Astrocyte (in vitro differentiated cells and primary cell): Measurements from ENCODE around the gene OTUD5. TPM values are rescaled to one million over a fixed set of nuclear protein-coding genes. Genes with fewer than 3 reads are reported as not detected.

Source experiments
- DNase-seq: peaks from one replicate; pipeline ENCODE4 v3.0.0-alpha.2; 2010; ENCODE audit warnings: low read depth
- FAIRE-seq: peaks from 2 replicates; lab custom pipeline; 2011; peaks lifted over from hg19 to GRCh38; lab: Jason Lieb, UNC
- H2AFZ ChIP-seq: 2 replicates; pipeline ENCODE4 v1.6.0; 2012; ENCODE audit warnings: low read depth, low read length, inconsistent platforms
- H3K27ac ChIP-seq: 2 replicates; pipeline ENCODE4 v1.5.1; 2011; ENCODE audit warnings: low read depth, low read length, inconsistent platforms
- H3K27me3 ChIP-seq: 2 replicates; pipeline ENCODE4 v1.6.0; 2011; ENCODE audit warnings: low read length, inconsistent platforms; ENCODE audit not compliant: insufficient read depth
- H3K36me3 ChIP-seq: 2 replicates; pipeline ENCODE4 v1.5.1; 2011; ENCODE audit warnings: low read length, inconsistent platforms; ENCODE audit not compliant: insufficient read depth
- H3K4me1 ChIP-seq: 2 replicates; pipeline ENCODE4 v1.5.1; 2011; ENCODE audit warnings: low read length, inconsistent platforms; ENCODE audit not compliant: insufficient read depth
- H3K4me2 ChIP-seq: 2 replicates; pipeline ENCODE4 v1.6.0; 2012; ENCODE audit warnings: low read length, inconsistent platforms
- H3K4me3 ChIP-seq: 2 replicates; pipeline ENCODE4 v1.5.1; 2011; ENCODE audit warnings: low read depth, mild to moderate bottlenecking, low read length, inconsistent platforms; ENCODE audit not compliant: insufficient read depth
- H3K79me2 ChIP-seq: 2 replicates; pipeline ENCODE4 v1.6.0; 2012; ENCODE audit warnings: mild to moderate bottlenecking, low read length, inconsistent platforms; ENCODE audit not compliant: insufficient read depth
- H3K9ac ChIP-seq: 2 replicates; pipeline ENCODE4 v1.6.0; 2012; ENCODE audit warnings: mild to moderate bottlenecking, low read length, inconsistent platforms
- H3K9me3 ChIP-seq: 2 replicates; pipeline ENCODE4 v1.5.1; 2012; ENCODE audit warnings: low read depth, mild to moderate bottlenecking, low read length, inconsistent platforms; ENCODE audit not compliant: insufficient read depth
- H4K20me1 ChIP-seq: 2 replicates; pipeline ENCODE4 v1.6.0; 2012; ENCODE audit warnings: low read length, inconsistent platforms; ENCODE audit not compliant: insufficient read depth
- H3K27ac Mint-ChIP-seq: one replicate; pipeline ENCODE4 v1.8.0; 2021; ENCODE audit warnings: mild to moderate bottlenecking, mixed read lengths; ENCODE audit not compliant: unreplicated experiment
- H3K27me3 Mint-ChIP-seq: one replicate; pipeline ENCODE4 v1.8.0; 2021; ENCODE audit warnings: low read depth, mixed read lengths; ENCODE audit not compliant: unreplicated experiment
- H3K36me3 Mint-ChIP-seq: one replicate; pipeline ENCODE4 v1.8.0; 2021; ENCODE audit warnings: low read depth, mixed read lengths; ENCODE audit not compliant: unreplicated experiment
- H3K4me1 Mint-ChIP-seq: one replicate; pipeline ENCODE4 v1.8.0; 2021; ENCODE audit warnings: low read depth, mixed read lengths; ENCODE audit not compliant: unreplicated experiment
- H3K4me3 Mint-ChIP-seq: one replicate; pipeline ENCODE4 v1.8.0; 2021; ENCODE audit warnings: mild to moderate bottlenecking, moderate library complexity, mixed read lengths; ENCODE audit not compliant: unreplicated experiment
- H3K9me3 Mint-ChIP-seq: one replicate; pipeline ENCODE4 v1.8.0; 2021; ENCODE audit warnings: mild to moderate bottlenecking, mixed read lengths; ENCODE audit not compliant: unreplicated experiment
- EZH2 ChIP-seq: IDR thresholded peaks from 2 replicates; pipeline ENCODE4 v1.6.1; 2012; ENCODE audit warnings: mild to moderate bottlenecking, low read length, inconsistent platforms; ENCODE audit not compliant: insufficient read depth
- total RNA-seq: library from RNA; stranded (reverse); gene quantifications from 2 replicates; pipeline ENCODE4 v1.2.1, GENCODE V29; 2021
- TF ChIP-seq, protein P1 (sequence below): IDR thresholded peaks from 2 replicates; pipeline ENCODE4 v1.5.1; 2011; ENCODE audit warnings: low read depth, mild to moderate bottlenecking, inconsistent platforms, low read length, moderate library complexity; ENCODE audit not compliant: insufficient read depth

OTUD5 gene
- total RNA-seq, 1 donor from 2014 or later = 56.1 TPM

- Histone ChIP-seq H3K4me1 (no peaks in the 10 kb centered on the region), H2AFZ (no peak overlapping the region), H3K27ac (no peak overlapping the region), H3K9ac (no peak overlapping the region), H3K4me3 (no peak overlapping the region), H4K20me1 (peaks cover 4% of the 10 kb centered on the region), H3K36me3 (peaks cover 3% of the 10 kb centered on the region), H3K4me2 (no peak overlapping the region), H3K79me2 (no peaks in the 10 kb centered on the region), H3K9me3 (no peaks in the 10 kb centered on the region), H3K27me3 (no peaks in the 10 kb centered on the region)
- FAIRE-seq = no peak
- Mint-ChIP-seq H3K27me3 (no peaks in the 10 kb centered on the region), H3K4me1 (no peaks in the 10 kb centered on the region), H3K27ac (no peak overlapping the region), H3K4me3 (no peak overlapping the region), H3K9me3 (no peaks in the 10 kb centered on the region), H3K36me3 (peaks cover 7% of the 10 kb centered on the region)
- DNase-seq = no peak
- TF ChIP-seq, protein P1, sequence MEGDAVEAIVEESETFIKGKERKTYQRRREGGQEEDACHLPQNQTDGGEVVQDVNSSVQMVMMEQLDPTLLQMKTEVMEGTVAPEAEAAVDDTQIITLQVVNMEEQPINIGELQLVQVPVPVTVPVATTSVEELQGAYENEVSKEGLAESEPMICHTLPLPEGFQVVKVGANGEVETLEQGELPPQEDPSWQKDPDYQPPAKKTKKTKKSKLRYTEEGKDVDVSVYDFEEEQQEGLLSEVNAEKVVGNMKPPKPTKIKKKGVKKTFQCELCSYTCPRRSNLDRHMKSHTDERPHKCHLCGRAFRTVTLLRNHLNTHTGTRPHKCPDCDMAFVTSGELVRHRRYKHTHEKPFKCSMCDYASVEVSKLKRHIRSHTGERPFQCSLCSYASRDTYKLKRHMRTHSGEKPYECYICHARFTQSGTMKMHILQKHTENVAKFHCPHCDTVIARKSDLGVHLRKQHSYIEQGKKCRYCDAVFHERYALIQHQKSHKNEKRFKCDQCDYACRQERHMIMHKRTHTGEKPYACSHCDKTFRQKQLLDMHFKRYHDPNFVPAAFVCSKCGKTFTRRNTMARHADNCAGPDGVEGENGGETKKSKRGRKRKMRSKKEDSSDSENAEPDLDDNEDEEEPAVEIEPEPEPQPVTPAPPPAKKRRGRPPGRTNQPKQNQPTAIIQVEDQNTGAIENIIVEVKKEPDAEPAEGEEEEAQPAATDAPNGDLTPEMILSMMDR = no peak
- no peak for TF ChIP-seq EZH2
Measured at GRCh38 chrX:48992341-48992740, 34.9 kb upstream of the OTUD5 start.

DNA sequence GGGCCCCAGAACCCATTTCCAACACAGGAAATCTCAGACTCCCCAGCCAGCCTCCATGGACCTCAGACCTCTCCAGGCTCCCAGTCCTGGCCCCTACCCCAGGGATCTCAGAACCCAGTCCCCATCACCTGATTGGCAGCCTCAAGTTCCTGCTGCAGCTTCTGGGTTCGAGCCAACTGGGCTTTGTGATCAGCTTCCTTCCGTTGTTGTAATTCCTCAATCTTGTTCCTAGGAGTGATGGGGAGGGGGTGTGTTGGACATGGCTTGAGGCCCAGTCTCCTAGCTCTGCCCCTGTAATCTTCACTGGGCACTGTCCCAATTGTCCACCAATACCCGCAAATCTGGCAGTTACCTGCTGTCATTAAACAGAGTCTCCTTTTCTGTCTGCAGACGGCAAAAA lies 32.1 kb upstream of the OTUD5 start:
- Mint-ChIP-seq H3K27ac (no peak overlapping the region), H3K36me3 (peaks cover 2% of the 10 kb centered on the region), H3K9me3 (no peaks in the 10 kb centered on the region), H3K27me3 (no peaks in the 10 kb centered on the region), H3K4me3 (no peak overlapping the region), H3K4me1 (no peaks in the 10 kb centered on the region)
- H3K79me2 ChIP-seq = no peaks in the 10 kb centered on the region
- H3K27me3 ChIP-seq = no peaks in the 10 kb centered on the region
- H2AFZ ChIP-seq = no peak overlapping the region
- peaks cover 6% of the 10 kb centered on the region for H3K36me3 ChIP-seq
- no peak for DNase-seq
- H3K4me1 ChIP-seq = no peaks in the 10 kb centered on the region
- FAIRE-seq = no peak
- no peak overlapping the region for H3K27ac ChIP-seq
- no peak for TF ChIP-seq EZH2
- TF ChIP-seq, protein P1 = no peak
- no peak overlapping the region for H3K4me2 ChIP-seq
- no peak overlapping the region for H3K9ac ChIP-seq
- no peak overlapping the region for H3K4me3 ChIP-seq
- no peaks in the 10 kb centered on the region for H4K20me1 ChIP-seq
- H3K9me3 ChIP-seq = no peaks in the 10 kb centered on the region

GRCh38 chrX:48983896-48984295 lies 26.5 kb upstream of the OTUD5 start:
- peaks cover 5% of the 10 kb centered on the region for H3K36me3 ChIP-seq
- H3K4me1 ChIP-seq = no peaks in the 10 kb centered on the region
- FAIRE-seq (peak; percentile 26), DNase-seq (no peak)
- no peak overlapping the region for H3K27ac ChIP-seq
- H3K79me2 ChIP-seq = no peaks in the 10 kb centered on the region
- no peaks in the 10 kb centered on the region for H3K27me3 ChIP-seq
- H3K4me3 ChIP-seq = no peak overlapping the region
- no peak overlapping the region for H3K9ac ChIP-seq
- no peak overlapping the region for H3K27ac Mint-ChIP-seq
- H3K4me3 Mint-ChIP-seq = no peak overlapping the region
- H4K20me1 ChIP-seq = no peaks in the 10 kb centered on the region
- H3K9me3 Mint-ChIP-seq = no peaks in the 10 kb centered on the region
- H3K4me2 ChIP-seq = no peak overlapping the region
- no peaks in the 10 kb centered on the region for H3K4me1 Mint-ChIP-seq
- no peaks in the 10 kb centered on the region for H3K27me3 Mint-ChIP-seq
- TF ChIP-seq EZH2 = no peak
- TF ChIP-seq, protein P1 = no peak
- no peak overlapping the region for H2AFZ ChIP-seq
- H3K9me3 ChIP-seq = no peaks in the 10 kb centered on the region
- H3K36me3 Mint-ChIP-seq = peaks cover 2% of the 10 kb centered on the region
